Effector CD4-positive, alpha-beta T cell (primary cell): ENCODE data around the gene ISG20L2.
A peak's percentile ranks its signal among the peaks of the same experiment; 100 is the strongest.

Source experiments
- DNase-seq: peaks from one replicate; pipeline ENCODE4 v3.0.0-alpha.2; 2020

Gene ISG20L2

DNA sequence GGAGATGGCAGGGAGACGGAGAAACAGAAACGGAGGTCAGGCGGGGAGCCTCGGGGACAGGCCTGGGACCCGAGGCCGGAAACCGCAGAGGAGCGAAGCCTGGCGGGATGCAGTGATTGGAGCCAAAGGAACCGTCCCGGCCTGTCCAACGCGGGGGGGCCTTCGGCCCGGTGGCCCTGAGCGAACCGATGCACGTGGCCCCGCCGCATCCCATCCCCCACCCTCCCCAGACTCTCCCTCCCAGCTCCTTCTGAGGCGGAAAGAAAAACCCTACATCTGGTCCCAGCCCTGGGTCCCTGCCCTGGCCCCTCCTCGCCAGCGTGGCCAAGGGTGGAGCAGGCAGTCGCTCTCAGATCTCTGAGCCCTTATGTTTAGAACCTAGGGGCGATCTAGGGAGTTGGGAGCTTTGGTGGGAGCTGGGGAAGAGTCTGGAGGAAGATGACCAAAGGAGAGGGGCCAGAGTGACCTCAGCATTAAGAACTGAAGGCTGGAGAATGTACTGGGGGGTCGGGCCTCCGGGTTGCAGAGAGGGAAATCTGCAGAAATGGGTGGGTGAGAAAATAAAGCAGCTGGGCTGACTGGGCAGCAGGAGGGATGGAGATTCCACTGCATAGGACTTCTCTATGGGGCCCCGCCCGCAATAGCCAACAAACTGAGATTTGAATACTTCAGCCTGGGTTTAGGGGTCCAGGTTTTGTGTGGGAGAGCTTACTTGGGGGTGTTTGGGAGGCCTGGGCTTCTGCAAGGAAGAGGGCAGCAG lies 21.7 kb downstream of the ISG20L2 start:
- DNase-seq, result no peak

DNA sequence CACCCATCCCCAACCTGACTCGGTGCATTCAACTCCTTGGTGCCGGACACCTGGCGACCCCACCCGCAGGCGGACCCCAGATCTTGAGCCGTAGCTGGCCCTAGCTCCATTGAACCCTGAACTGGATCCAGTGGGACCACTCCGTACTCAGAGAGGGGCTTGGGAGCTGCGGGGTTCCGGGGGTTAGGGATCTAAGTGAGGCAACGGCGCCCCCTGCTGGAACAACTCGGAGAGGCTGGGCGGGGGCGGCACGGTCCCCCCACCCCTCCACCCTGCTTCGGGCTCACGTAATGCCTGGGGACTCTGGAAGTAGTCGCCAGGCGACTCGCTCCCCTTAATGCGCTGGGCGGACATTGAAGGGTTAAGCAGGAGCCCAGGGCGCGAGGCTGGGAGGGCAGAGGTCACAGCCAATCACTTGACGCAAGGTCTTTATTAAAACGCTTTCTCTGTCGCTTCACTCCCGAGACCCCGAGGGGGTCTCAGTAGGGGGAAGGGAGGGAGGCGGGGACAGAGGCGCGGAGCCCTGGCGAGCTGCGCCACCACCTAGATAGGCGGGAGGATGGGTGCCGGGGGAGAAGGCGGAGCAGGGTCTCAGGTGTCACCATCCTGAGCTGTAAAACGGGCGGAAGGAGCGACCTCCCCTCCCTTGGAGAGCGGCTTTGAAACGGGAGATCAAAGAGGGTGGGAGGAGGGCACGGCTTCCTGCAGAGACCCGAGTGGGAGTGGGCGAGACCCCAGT lies 22.5 kb downstream of the ISG20L2 start:
- DNase-seq, result peak; percentile 65

DNA sequence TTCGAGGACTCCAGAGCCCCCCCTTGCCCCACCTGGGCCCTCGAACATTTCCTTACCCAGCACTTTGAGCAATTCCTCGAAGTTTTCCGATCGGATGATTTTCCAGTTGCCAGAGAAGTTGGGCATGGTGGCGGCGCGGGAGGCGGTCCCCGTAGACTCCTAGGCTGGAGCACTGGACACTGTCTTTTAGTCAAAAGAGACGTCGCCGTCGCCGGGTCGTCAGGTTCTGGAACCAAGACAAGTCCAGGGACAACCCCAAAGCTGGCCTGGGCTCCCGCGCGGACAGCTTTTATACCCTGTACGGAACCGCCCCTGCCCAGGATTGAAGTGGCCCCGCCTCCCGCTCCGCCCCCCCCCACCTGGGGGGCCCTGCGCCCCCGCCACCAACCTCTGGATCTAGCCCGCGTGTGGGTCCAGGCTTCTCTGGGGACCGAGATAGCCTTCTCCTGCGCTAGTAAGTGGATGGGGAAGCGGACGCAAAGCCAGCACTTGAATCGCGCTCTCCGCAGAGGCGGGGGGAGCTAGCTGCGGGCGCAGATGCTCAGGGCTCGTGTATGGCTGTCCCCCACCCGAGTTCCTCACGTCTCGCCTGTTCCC lies 23.1 kb downstream of the ISG20L2 start, which contains the start of gene CRABP2:
Gene CRABP2 (minus strand): TSS at position 263 of the 597 bp plus-strand sequence. CDS start 137 bp downstream, at position 126.
- DNase-seq, result peak; percentile 26

DNA sequence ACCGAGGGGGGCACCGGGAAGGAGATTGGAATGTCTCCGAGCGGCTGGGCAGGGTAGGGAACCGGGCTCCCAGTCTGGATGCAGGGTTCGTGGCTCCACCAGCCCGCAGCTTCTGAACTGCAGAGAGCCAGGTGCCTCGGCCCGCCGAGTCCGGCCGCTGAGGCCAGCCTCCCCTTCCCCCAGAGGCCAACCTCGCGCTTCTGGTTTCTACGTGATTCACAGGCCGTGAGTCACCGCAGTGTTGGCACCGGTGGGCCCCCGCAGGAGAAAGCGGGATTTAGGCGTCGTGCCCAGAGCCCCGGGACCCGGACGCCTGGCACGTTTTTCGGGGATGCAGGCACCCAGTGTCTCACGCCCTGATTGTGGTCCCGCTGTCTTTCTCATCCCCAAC lies 23.6 kb downstream of the ISG20L2 start:
- no peak for DNase-seq

DNA sequence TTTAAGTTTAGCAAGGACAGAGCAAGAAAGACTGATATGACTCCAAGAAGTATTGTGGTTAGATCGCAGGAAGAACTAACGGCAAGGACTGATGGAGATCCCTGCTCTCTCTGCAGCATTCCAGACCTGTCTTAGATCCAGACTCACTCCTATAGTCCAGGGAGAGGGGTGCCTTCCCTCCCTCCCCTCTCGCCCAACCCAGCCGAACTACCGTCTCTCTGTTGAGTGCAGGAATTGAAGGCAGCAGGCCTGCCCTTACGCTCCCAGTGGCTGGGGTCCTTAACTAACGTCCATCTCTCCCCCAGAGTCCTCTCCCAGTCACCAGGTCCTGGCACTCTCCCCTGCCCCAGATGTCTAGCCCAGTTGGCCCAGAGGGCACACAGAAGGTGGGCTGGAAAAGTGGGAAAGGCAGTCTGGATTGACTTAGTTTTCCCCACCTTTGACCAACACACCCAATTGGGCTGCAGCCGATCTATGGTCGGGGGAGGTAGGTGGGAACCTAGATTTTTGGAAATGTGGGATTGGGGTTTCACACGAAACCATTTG lies 24.3 kb downstream of the ISG20L2 start:
- DNase-seq, result no peak

DNA sequence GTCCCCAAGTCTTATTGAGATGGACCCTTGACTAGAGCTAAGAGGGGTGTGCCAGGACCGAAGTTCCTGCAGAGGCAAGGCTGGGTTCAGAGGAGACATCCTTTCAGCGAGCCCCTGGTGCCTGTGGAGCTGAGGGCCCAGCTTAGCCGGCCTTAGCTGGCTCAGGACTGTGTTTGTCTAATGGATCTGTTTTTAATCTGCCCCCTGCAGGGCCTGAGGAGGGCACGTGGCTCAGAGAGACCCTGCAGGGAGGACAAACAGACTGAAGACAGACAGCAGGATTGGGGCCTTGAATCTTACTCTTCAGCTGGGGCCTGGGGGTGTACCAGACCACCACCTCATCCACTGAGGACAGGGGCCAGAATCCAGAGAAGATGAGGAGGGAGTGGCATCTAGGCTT lies 24.8 kb downstream of the ISG20L2 start:
- no peak for DNase-seq

DNA sequence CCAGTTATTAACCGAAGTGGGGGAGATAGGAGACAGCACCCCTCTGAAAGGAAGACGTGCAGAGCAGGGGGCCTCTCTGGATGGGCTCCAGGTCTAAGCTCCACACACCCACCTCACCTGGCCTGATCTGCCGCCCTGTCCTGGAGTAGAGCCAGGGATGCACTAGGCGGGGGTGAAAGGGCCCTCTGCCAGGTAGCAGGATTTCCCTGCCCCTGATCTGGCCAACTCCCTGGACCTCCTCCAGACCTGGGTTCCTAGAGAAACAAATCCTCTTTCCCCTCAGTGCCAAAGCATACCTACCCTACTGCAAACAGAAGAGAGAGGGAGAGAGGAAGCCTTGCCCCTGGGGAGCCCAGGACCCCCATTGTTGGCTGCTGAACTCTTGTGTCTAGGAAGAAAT lies 25.2 kb downstream of the ISG20L2 start:
- no peak for DNase-seq

DNA sequence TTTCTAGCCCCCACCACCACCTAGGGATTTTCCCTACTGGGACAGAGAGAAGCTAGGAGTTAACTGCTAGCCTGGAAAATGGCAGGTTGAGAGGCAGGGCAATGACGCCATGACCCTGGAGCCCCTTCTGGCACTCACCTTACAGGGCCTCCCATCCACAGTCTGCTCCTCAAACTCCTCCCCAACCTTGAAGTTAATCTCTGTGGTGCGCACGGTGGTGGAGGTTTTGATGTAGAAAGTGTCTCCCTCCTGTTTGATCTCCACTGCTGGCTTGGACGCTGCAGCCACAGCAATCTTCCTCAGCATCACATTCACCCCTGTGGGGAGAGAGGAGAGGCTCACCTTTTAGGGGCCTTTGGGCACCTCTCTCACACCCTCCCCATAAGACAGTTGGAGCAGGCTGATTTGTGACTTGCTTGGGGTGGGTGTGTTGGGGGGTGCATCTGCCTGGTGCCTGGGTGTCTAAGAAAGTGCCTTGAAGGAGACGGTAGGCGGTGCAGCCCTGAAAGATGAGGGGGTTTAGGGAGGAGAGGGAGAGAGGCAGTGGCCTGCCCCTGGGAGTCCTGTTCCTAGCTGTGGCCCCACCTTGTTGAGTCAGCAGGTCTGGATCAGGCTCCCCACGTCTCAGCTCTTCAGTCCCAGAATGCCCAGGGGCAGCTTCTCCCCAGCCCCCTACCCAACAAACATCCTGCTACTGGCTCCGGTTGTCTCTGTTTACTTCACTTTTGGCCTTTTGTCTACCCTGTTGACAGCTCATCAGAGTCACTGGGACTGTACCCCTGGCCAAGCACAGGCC lies 27.6 kb downstream of the ISG20L2 start:
- DNase-seq, result no peak

DNA sequence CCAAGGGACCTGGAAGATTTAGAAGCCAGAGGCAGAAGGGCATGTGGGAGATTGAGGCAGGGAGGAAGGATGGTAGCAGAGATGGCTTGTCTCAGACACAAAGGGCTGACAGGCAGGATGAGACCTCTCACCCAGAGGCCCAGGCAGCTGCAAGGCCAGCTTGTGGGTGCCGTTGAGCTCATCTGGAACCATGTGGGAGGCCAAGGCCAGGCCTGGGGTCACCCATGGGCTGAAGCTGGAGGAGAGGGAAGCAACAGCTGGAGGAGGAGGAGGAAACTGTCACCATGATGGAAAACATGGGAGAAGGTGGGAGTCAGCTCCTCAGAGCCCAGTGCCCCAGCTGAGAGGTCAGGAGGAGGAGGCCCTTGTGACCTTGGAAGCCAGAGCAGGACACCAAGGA lies 29.6 kb downstream of the ISG20L2 start:
- no peak for DNase-seq

DNA sequence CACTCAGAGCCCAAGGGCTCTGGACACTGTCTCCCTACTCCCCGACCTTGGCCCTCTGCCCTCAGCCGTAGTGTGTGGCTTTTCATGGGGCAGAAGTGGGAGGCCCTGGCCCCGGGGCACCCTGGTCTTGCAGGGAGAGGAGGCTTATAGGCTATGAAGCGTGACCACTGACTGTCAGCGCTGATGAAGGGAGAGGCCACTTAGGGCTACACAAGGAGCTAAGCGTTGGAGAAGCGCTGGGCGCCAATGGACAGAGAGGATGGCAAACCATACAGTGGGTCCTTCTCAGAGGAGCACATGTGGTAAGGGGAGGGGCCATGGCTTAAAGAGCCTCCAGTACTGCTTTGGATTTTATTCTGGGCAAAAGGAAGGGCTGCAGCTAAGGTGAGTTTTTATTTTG lies 31.1 kb downstream of the ISG20L2 start:
- no peak for DNase-seq

DNA sequence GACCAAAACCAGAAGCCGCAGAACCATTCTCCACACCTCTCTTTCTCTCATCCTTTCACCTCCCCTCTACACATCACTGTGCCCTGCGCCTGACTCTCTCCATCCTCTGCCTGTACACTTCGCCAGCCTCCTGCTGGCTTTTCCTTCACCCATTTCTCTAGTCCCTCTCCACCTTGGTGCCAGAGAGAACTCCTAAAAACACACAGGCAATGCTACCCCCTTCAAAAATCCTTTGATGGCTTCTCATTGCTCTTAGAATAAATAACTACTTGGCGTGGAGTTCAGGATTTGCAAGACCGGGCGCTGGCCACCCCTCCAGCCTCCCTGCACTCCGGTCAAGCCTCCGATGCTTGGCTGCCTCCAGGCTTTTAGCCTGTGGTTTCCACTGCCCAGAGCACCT lies 31.8 kb downstream of the ISG20L2 start:
- no peak for DNase-seq

DNA sequence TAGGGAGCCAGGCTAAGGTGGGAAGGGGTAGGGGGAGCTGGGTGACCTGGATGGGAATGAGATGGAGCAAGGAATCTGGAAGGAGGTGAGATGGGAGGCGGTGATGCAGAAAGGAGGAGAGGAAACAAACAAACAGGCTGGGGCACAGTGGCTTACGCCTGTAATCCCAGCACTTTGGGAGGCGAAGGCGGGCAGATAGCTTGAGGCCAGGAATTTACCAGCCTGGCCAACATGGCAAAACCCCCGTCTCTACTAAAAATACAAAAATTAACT lies 33.9 kb downstream of the ISG20L2 start:
- no peak for DNase-seq

DNA sequence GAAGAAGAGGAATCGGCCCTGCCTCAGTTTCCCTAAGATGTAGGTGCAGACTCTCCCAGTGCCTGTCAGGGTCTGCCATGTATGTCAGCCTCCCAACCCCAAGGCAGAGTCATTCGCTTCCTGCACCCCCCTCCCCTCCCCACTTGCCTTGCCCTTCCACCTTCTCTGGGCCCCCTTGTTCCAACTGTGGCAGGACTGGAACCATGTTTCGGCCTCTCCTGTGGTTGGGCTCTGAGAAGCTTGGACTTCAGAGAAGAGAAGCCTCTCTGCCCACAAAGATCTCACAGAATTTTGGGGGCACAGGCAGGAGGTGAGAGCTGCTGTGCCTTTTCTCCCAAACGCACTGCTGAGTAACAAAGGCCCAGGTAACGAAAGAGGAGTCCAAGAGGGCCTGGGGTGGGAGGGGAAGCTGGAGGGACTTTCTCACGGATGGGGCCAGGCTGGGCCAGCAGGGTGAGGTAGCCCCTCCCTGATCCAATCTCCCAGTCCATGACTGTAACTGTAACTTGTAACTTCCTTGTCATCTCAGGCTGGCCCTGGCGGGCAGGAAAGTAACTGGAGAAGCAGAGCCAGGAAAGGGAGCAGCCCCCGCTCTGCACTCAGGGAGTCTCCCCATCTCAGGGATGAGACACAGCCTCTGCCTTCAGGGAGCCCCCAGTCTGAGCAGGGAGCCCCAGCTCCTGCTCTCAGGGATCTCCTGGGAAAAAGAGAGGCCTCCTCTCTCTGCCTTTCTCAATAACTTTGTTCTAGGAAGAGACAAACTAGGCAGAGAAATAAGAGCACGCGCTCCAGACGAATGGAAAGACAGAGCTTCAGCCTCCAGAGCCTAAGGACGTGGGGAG lies 34.5 kb downstream of the ISG20L2 start:
- DNase-seq, result no peak

DNA sequence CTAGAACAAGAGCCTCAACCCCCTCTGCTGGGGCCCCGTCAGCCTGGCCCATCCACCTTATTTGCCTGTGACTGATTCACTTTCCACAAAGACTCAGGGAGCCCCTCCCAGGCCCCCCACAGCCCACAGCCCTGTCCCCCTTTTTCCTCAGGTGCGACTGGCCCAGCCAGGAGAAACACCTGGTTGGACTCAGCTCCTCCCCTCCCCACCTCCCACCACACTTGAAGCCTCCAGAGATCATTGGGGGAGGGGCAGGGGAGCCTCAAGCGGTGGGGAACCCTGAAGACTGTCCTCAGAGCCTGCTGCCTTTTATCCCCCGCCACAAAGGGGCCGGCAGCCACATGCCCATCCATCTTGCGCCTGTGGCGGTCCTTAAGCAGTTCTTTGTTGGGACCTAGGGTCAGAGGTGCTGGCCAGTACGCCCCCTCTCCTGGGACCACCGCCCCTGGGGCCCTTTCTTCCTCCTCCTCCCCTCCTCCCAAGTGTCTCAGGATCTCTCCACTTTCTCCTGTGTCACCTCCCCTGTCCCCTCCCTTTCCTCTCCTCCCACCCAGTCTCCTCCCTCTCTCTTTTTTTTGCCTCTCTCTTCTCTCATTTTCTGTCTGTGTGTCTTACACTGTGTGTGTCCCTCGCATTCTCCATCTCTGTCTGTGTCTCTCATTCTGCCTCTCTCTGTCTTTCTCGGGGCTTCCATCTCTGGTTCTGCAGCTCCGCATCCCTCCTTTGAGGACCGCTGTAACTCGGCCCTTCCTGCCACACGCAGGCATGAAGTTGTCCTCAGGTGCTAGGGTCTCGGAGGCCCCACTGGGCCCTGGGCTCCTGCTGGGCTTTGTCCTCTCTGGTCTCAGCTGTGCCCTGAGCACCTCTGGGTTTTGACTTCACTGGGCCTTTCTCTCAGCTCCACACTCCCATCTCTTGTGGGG lies 35.4 kb downstream of the ISG20L2 start:
- no peak for DNase-seq

DNA sequence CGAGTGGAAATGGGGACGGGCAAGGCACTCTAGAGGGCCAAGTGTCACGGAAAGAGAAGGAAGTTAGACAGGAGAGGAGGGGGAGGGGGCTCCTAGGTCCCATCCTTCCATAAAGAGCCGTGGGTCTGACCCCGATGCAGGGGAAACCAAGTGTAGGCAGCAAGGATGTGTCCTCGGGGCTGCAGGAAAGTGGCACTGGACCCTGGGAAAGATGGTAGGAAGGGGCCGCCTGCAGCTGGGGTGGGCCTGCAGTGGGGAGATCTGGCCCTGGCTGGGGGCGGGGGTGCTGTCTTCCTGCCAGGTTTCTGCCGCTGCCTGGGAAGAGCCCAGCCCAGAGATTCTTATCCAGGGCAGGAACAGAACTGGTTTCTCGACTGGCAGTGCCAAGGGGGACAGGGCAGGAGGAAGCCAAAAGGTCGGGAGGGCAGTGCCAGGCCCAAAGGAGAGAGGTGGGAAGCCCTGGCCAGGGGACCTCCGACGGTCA lies 36.1 kb downstream of the ISG20L2 start:
- no peak for DNase-seq

DNA sequence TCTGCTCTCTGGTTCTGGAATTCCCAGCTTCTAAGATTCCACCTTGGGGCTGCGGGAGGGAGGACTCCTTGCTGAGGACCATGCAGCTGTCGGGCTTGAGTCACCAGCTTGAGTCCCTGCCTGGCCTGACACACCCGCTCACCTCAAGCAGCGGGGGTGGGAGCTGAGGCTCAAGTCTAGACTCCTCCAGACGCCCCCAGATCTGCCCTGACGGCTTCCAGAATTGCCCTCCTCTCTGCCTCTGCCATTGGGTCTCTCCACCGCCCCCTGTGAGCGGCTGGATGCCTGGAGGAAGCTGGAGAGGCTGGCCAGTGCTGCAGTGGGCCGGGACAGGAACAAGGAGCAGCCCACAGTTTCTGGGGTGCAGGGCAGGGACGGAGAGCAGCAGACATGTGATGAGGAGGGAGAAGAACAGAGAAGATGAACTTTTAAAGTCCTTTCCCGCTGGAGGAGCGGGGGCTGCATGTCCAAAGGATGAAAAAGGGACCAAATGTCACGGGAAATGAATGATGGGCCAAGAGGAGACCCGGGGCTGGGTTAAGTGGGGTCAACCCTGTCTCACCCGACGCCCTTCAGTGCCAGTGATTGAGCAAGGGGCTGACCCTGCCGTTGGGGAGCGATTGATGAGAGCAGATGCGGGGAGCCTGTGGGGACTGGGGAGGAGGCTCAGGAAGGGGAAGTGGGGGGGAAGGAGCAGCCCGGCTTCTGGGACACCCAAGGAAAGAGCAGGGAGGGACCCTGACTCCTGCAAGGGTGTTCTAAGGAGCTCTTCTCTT lies 36.7 kb downstream of the ISG20L2 start:
- no peak for DNase-seq

DNA sequence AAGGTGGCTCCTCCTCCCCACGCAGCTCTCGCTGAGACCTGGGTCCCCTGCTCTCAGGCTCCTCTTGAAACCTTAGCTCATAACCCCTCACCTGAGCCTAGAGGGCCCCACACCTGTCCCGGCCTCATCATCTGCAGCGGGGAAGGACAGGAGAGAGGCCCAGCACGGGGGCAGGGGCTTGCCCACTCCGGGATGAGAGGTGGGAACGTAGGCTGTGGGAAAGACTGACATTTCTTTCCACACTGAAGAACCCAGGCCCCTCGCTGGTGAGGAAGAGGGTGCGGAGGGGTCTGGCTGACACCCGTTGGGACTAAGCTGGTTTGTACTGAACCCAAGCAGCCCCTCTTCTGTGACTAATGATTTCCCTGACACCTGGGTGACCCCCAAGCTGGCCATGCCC lies 37.4 kb downstream of the ISG20L2 start:
- no peak for DNase-seq

DNA sequence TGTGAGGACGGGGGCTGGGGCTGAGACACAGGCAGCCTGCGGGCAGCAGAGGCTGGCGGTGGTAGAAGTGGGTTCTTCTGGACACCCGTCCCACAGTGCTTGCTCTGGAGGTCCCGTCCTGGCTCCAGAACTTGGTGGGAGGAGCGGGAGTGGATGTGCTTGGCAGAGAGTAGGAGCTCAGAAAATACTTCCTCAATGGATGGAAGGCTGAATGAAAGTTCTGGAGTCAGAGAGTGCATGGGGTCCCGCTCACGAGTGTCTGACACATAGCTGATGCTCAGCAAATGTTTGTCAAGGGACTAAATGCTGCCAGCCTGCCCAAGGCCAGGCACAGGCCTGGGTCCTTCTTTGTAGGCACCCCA lies 37.9 kb downstream of the ISG20L2 start:
- DNase-seq, result no peak

DNA sequence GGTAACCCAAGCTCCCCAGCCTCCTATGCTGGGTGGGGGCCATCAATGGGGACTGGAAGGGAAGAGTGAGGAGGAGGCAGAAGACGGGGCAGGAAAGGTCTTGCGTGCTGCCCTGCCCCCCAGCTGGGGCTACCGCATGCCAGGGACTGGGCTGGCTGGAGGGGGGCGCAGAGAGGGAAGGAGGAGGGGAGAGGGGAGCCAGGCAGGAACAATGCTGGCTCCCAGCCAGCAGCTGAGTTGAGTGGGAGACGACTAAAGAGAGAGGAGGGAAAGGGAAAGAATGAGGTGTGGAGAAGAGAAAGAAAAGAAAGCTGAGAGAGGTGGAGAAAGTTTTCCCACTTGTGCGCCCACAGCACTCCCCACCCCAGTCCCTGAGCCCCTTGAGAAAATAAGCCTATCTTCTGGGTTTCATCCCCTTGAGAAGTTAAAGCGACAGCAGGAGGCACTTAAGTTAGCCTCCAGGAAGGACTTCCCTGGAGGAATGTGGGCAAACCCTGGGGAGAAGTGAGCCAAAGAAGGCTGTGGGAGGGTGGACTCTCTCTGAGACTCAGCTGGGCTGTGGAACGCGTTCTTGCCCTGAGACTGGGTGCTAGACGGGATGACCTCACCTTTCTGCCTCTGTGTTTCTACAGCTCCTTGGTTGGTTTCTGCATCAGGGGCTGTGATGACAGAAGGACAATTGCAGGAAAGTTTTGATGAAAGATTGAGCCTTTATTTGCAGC lies 38.5 kb downstream of the ISG20L2 start:
- DNase-seq, result no peak
